Measurements from ENCODE around the gene CYBC1.

Gene CYBC1

GRCh38 chr17:82450357-82451106 is at the start of gene CYBC1:
CYBC1 (minus strand) TSS chr17:82450752; CDS start chr17:82449254, 1,498 bp downstream.
- in situ Hi-C loops (cut with MboI; ENCODE audit: low sequenced_read_pairs), result no loop called here

- in situ Hi-C loops (cut with MboI; ENCODE audit: low sequenced_read_pairs), result no loop called here
These were observed 47.2 kb upstream of the CYBC1 start for GRCh38 chr17:82497483-82498405.

GRCh38 chr17:82496529-82497434 is 46.2 kb upstream of the CYBC1 start:
- in situ Hi-C loops (cut with MboI; ENCODE audit: low sequenced_read_pairs), result no loop called here

GRCh38 chr17:82495844-82496528 is 45.4 kb upstream of the CYBC1 start:
- in situ Hi-C loops (cut with MboI; ENCODE audit: low sequenced_read_pairs), result no loop called here

GRCh38 chr17:82494236-82495055 is 43.9 kb upstream of the CYBC1 start:
- in situ Hi-C loops (cut with MboI; ENCODE audit: low sequenced_read_pairs), result no loop called here

- in situ Hi-C loops (cut with MboI; ENCODE audit: low sequenced_read_pairs), result no loop called here
These were observed 42.8 kb upstream of the CYBC1 start for GRCh38 chr17:82493226-82493781.

- in situ Hi-C loops (cut with MboI; ENCODE audit: low sequenced_read_pairs), result no loop called here
These were observed 42.2 kb upstream of the CYBC1 start for GRCh38 chr17:82492643-82493225.

GRCh38 chr17:82491533-82491932 is 41.0 kb upstream of the CYBC1 start:
- in situ Hi-C loops (cut with MboI; ENCODE audit: low sequenced_read_pairs), result no loop called here

- in situ Hi-C loops (cut with MboI; ENCODE audit: low sequenced_read_pairs), result no loop called here
These were observed 40.6 kb upstream of the CYBC1 start for GRCh38 chr17:82491196-82491530.

GRCh38 chr17:82490512-82491195 is 40.1 kb upstream of the CYBC1 start:
- in situ Hi-C loops (cut with MboI; ENCODE audit: low sequenced_read_pairs), result no loop called here

GRCh38 chr17:82489851-82490511 is 39.4 kb upstream of the CYBC1 start:
- in situ Hi-C loops (cut with MboI; ENCODE audit: low sequenced_read_pairs), result no loop called here

- in situ Hi-C loops (cut with MboI; ENCODE audit: low sequenced_read_pairs), result no loop called here
These were observed 38.6 kb upstream of the CYBC1 start for GRCh38 chr17:82489117-82489516.

GRCh38 chr17:82487910-82488309 is 37.4 kb upstream of the CYBC1 start:
- in situ Hi-C loops (cut with MboI; ENCODE audit: low sequenced_read_pairs), result no loop called here

GRCh38 chr17:82486231-82487094 is 35.9 kb upstream of the CYBC1 start:
- in situ Hi-C loops (cut with MboI; ENCODE audit: low sequenced_read_pairs), result no loop called here

- in situ Hi-C loops (cut with MboI; ENCODE audit: low sequenced_read_pairs), result no loop called here
These were observed 33.3 kb upstream of the CYBC1 start for GRCh38 chr17:82483836-82484235.

- in situ Hi-C loops (cut with MboI; ENCODE audit: low sequenced_read_pairs), result no loop called here
These were observed 32.7 kb upstream of the CYBC1 start for GRCh38 chr17:82483204-82483660.

- in situ Hi-C loops (cut with MboI; ENCODE audit: low sequenced_read_pairs), result no loop called here
These were observed 29.8 kb upstream of the CYBC1 start for GRCh38 chr17:82480318-82480717.

All from HL-60/S4 treated with retinoic acid at 250 ng/mL for 4 days and 3 days (cell line).